Measurements from ENCODE around the gene NDUFA11. TPM values are rescaled to one million over a fixed set of nuclear protein-coding genes. Genes with fewer than 3 reads are reported as not detected.
"Not testable (repeated sequence)": the region's sequence is repeated elsewhere in the genome, so short reads cannot be mapped to it uniquely, and the experiment has no call there.

NDUFA11 gene
- total RNA-seq, 5 donors from 2014 or later (not counting 1 experiment from before 2014, with no cell fraction given), result 106 to 198 (median 185) TPM

- H3K27ac ChIP-seq (ENCODE audit: low read length); H3K4me1 Mint-ChIP-seq; H3K9me3 Mint-ChIP-seq; H3K27ac Mint-ChIP-seq; H3K4me3 ChIP-seq (ENCODE audit: control insufficient read depth in 1 of 2, extremely low read depth in 1 of 2, low read length in 1 of 2); POLR2A ChIA-PET; H3K36me3 Mint-ChIP-seq; DNase-seq; H3K4me3 Mint-ChIP-seq; ATAC-seq (replicated peaks in 1 of 4); H3K9me3 ChIP-seq; H3K36me3 ChIP-seq (ENCODE audit: control insufficient read depth in 2 of 2, extremely low read depth in 1 of 2, insufficient read depth in 1 of 2, low read length in 1 of 2); H3K4me1 ChIP-seq (ENCODE audit: control insufficient read depth in 1 of 2, extremely low read depth in 1 of 2, insufficient read depth in 2 of 2, low read length in 2 of 2): not testable (repeated sequence)
- 88% methylated on average over 5 of the region's 11 CpGs for WGBS (ENCODE audit: insufficient coverage)
- CTCF ChIA-PET, result interaction anchor here (0.5 to 0.7 kb wide), 2 partner anchors 80 to 1718 kb away, joined by 4 read pairs; no protein-coding TSS in a partner anchor
- peaks cover 3 to 46% of the 10 kb centered on the region in 2 experiments for H3K27me3 ChIP-seq (replicated peaks in 1 of 2; ENCODE audit: control insufficient read depth in 2 of 2, extremely low read depth in 1 of 2, insufficient read depth in 2 of 2, low read length in 1 of 2)
- peaks cover 7 to 21% of the 10 kb centered on the region in 2 donors for H3K27me3 Mint-ChIP-seq
Measured at GRCh38 chr19:5884065-5884811, 19.4 kb downstream of the NDUFA11 start.

DNA sequence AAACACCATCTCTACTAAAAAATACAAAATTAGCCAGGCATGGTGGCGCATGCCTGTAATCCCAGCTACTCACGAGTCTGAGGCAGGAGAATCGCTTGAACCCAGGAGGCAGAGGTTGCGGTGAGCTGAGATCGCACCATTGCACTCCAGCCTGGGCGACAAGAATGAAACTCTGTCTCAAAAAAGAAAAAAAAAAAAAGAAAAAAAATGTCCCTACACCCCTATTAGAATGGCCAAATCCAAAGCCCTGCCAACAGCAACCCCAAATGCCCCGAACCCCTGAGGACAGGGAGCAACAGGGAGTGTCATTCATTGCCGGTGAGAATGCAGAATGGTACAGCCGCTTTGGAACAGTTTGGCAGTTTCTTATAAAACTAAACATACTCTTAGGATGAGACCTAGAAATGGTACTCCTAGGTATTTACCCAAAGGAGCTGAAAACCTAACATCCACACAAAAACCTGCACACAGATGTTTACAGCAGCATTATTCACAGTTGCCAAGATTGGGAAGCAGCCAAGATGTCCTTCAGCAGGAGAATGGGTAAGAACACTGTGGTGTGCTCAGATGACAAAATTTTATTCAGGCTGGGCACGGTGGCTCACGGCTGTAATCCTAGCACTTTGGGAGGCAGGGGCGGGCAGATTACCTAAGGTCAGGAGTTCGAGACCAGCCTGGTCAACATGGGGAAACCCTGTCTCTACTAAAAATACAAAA, 20.3 kb downstream of the NDUFA11 start:
- CTCF ChIA-PET, result interaction anchor here in 1 of 2 donors (0.7 kb wide), 1 partner anchor 371 kb away, joined by 5 read pairs; no protein-coding TSS in a partner anchor
- H3K4me3 Mint-ChIP-seq; H3K27ac ChIP-seq (ENCODE audit: low read length); H3K9me3 Mint-ChIP-seq; POLR2A ChIA-PET; H3K4me1 Mint-ChIP-seq; H3K4me3 ChIP-seq (ENCODE audit: control insufficient read depth in 1 of 2, extremely low read depth in 1 of 2, low read length in 1 of 2); H3K36me3 ChIP-seq (ENCODE audit: control insufficient read depth in 2 of 2, extremely low read depth in 1 of 2, insufficient read depth in 1 of 2, low read length in 1 of 2); H3K4me1 ChIP-seq (ENCODE audit: control insufficient read depth in 1 of 2, extremely low read depth in 1 of 2, insufficient read depth in 2 of 2, low read length in 2 of 2); DNase-seq; H3K27ac Mint-ChIP-seq; H3K9me3 ChIP-seq; ATAC-seq (replicated peaks in 1 of 4); H3K36me3 Mint-ChIP-seq: not testable (repeated sequence)
- peaks cover 7 to 27% of the 10 kb centered on the region in 2 donors for H3K27me3 Mint-ChIP-seq
- H3K27me3 ChIP-seq (replicated peaks in 1 of 2; ENCODE audit: control insufficient read depth in 2 of 2, extremely low read depth in 1 of 2, insufficient read depth in 2 of 2, low read length in 1 of 2), result peaks cover 5 to 52% of the 10 kb centered on the region in 2 experiments
- WGBS (ENCODE audit: insufficient coverage), result 91% methylated on average over 6 of the region's 13 CpGs

DNA sequence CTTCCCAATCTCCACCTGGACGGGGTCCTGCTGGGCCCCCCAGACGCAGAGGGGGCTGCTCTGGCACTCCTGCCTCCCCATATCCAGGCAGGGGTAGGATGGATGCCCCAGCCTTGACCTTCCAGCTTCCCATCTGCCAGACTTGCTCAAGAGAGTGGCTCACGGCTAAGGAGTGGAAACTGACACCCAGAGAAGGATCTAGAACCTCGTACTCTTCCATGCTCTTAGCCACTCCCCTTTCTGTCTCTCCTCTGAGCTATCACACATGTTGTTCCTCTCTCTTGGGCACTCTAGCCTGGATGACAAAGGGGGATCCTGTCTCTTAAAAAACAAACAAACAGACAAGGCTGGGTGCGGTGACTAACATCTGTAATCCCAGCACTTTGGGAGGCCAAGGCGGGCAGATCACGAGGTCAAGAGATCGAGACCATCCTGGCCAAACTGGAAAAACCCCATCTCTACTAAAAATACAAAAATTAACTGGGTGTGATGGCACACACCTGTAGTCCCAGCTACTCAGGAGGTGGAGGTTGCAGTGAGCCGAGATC, 21.1 kb downstream of the NDUFA11 start:
- Mint-ChIP-seq H3K27ac (no peak overlapping the region), H3K36me3 (no peaks in the 10 kb centered on the region), H3K4me3 (no peak overlapping the region), H3K27me3 (peaks cover 9 to 31% of the 10 kb centered on the region in 2 donors), H3K9me3 (no peaks in the 10 kb centered on the region), H3K4me1 (no peaks in the 10 kb centered on the region)
- Histone ChIP-seq H3K27me3 (replicated peaks in 1 of 2; ENCODE audit: control insufficient read depth in 2 of 2, extremely low read depth in 1 of 2, insufficient read depth in 2 of 2, low read length in 1 of 2) (peaks cover 5 to 59% of the 10 kb centered on the region in 2 experiments), H3K4me3 (ENCODE audit: control insufficient read depth in 1 of 2, extremely low read depth in 1 of 2, low read length in 1 of 2) (no peak overlapping the region), H3K36me3 (ENCODE audit: control insufficient read depth in 2 of 2, extremely low read depth in 1 of 2, insufficient read depth in 1 of 2, low read length in 1 of 2) (no peaks in the 10 kb centered on the region), H3K4me1 (ENCODE audit: control insufficient read depth in 1 of 2, extremely low read depth in 1 of 2, insufficient read depth in 2 of 2, low read length in 2 of 2) (no peaks in the 10 kb centered on the region), H3K9me3 (no peaks in the 10 kb centered on the region), H3K27ac (ENCODE audit: low read length) (no peak overlapping the region)
- ATAC-seq (replicated peaks in 1 of 4), result no peak
- WGBS (ENCODE audit: insufficient coverage), result 37% methylated on average over 4 of the region's 9 CpGs
- no peak for DNase-seq
- CTCF ChIA-PET, result interaction anchor here in 1 of 2 donors (0.7 kb wide), 1 partner anchor 370 kb away, joined by 5 read pairs; no protein-coding TSS in a partner anchor
- POLR2A ChIA-PET, result no interaction called here

- Mint-ChIP-seq H3K27me3 (peaks cover 12 to 30% of the 10 kb centered on the region in 2 donors), H3K27ac (no peak overlapping the region), H3K4me3 (no peak overlapping the region), H3K9me3 (no peaks in the 10 kb centered on the region), H3K36me3 (no peaks in the 10 kb centered on the region), H3K4me1 (no peaks in the 10 kb centered on the region)
- Histone ChIP-seq H3K4me3 (ENCODE audit: control insufficient read depth in 1 of 2, extremely low read depth in 1 of 2, low read length in 1 of 2) (no peak overlapping the region), H3K36me3 (ENCODE audit: control insufficient read depth in 2 of 2, extremely low read depth in 1 of 2, insufficient read depth in 1 of 2, low read length in 1 of 2) (no peaks in the 10 kb centered on the region), H3K27ac (ENCODE audit: low read length) (no peak overlapping the region), H3K27me3 (replicated peaks in 1 of 2; ENCODE audit: control insufficient read depth in 2 of 2, extremely low read depth in 1 of 2, insufficient read depth in 2 of 2, low read length in 1 of 2) (peaks cover 5 to 61% of the 10 kb centered on the region in 2 experiments), H3K4me1 (ENCODE audit: control insufficient read depth in 1 of 2, extremely low read depth in 1 of 2, insufficient read depth in 2 of 2, low read length in 2 of 2) (no peaks in the 10 kb centered on the region), H3K9me3 (no peaks in the 10 kb centered on the region)
- ChIA-PET POLR2A (no interaction called here), CTCF (no interaction called here)
- no peak for ATAC-seq (replicated peaks in 1 of 4)
- no peak for DNase-seq
- WGBS (ENCODE audit: insufficient coverage), result 59% methylated on average over 8 of the region's 19 CpGs
Measured at GRCh38 chr19:5881543-5882299, 21.9 kb downstream of the NDUFA11 start.

- Mint-ChIP-seq H3K36me3 (no peaks in the 10 kb centered on the region), H3K27ac (no peak overlapping the region), H3K4me1 (no peaks in the 10 kb centered on the region), H3K4me3 (no peak overlapping the region), H3K27me3 (peaks cover 17 to 36% of the 10 kb centered on the region in 2 donors), H3K9me3 (no peaks in the 10 kb centered on the region)
- H3K9me3 ChIP-seq, result no peaks in the 10 kb centered on the region
- DNase-seq, result no peak
- CTCF ChIA-PET, result no interaction called here
- peaks cover 5 to 64% of the 10 kb centered on the region in 2 experiments for H3K27me3 ChIP-seq (replicated peaks in 1 of 2; ENCODE audit: control insufficient read depth in 2 of 2, extremely low read depth in 1 of 2, insufficient read depth in 2 of 2, low read length in 1 of 2)
- 30% methylated on average over 10 of the region's 15 CpGs for WGBS (ENCODE audit: insufficient coverage)
- H3K4me3 ChIP-seq (ENCODE audit: control insufficient read depth in 1 of 2, extremely low read depth in 1 of 2, low read length in 1 of 2), result no peak overlapping the region
- H3K4me1 ChIP-seq (ENCODE audit: control insufficient read depth in 1 of 2, extremely low read depth in 1 of 2, insufficient read depth in 2 of 2, low read length in 2 of 2), result no peaks in the 10 kb centered on the region
- H3K36me3 ChIP-seq (ENCODE audit: control insufficient read depth in 2 of 2, extremely low read depth in 1 of 2, insufficient read depth in 1 of 2, low read length in 1 of 2), result no peaks in the 10 kb centered on the region
- ATAC-seq (replicated peaks in 1 of 4), result no peak
- no peak overlapping the region for H3K27ac ChIP-seq (ENCODE audit: low read length)
- POLR2A ChIA-PET, result no interaction called here
Measured at GRCh38 chr19:5880604-5881078, 22.9 kb downstream of the NDUFA11 start.

- no peak for DNase-seq
- ChIA-PET CTCF (no interaction called here), POLR2A (interaction anchor here in 1 of 2 donors (0.7 kb wide), 1 partner anchor 88 kb away, joined by 3 read pairs; no protein-coding TSS in a partner anchor)
- H3K4me3 Mint-ChIP-seq, result no peak overlapping the region
- H3K4me1 ChIP-seq (ENCODE audit: control insufficient read depth in 1 of 2, extremely low read depth in 1 of 2, insufficient read depth in 2 of 2, low read length in 2 of 2), result no peaks in the 10 kb centered on the region
- no peaks in the 10 kb centered on the region for H3K36me3 Mint-ChIP-seq
- no peaks in the 10 kb centered on the region for H3K36me3 ChIP-seq (ENCODE audit: control insufficient read depth in 2 of 2, extremely low read depth in 1 of 2, insufficient read depth in 1 of 2, low read length in 1 of 2)
- no peaks in the 10 kb centered on the region for H3K9me3 ChIP-seq
- no peaks in the 10 kb centered on the region for H3K4me1 Mint-ChIP-seq
- H3K27me3 Mint-ChIP-seq, result peaks cover 17 to 34% of the 10 kb centered on the region in 2 donors
- H3K9me3 Mint-ChIP-seq, result no peaks in the 10 kb centered on the region
- no peak overlapping the region for H3K4me3 ChIP-seq (ENCODE audit: control insufficient read depth in 1 of 2, extremely low read depth in 1 of 2, low read length in 1 of 2)
- ATAC-seq (replicated peaks in 1 of 4), result no peak
- peaks cover 5 to 61% of the 10 kb centered on the region in 2 experiments for H3K27me3 ChIP-seq (replicated peaks in 1 of 2; ENCODE audit: control insufficient read depth in 2 of 2, extremely low read depth in 1 of 2, insufficient read depth in 2 of 2, low read length in 1 of 2)
- 64% methylated on average over 2 of the region's 6 CpGs for WGBS (ENCODE audit: insufficient coverage)
- H3K27ac Mint-ChIP-seq, result no peak overlapping the region
- no peak overlapping the region for H3K27ac ChIP-seq (ENCODE audit: low read length)
Measured at GRCh38 chr19:5880196-5880595, 23.4 kb downstream of the NDUFA11 start.
